Loucy (cell line): ENCODE measurements around the gene CDC20B.

Experiments used
- EZH2phosphoT487 ChIP-seq: fragments of 200-600 bp; IDR thresholded peaks from 2 replicates; pipeline ENCODE4 v1.6.1; 2018; ENCODE audit warnings: antibody characterized with exemption, mild to moderate bottlenecking, moderate library complexity, borderline replicate concordance
- TF ChIP-seq, protein P1 (sequence below): fragments of 200-600 bp; sonication (generic); conservative IDR thresholded peaks from 2 replicates; pipeline ENCODE4 v1.5.1; 2014; ENCODE audit warnings: mild to moderate bottlenecking, antibody characterized with exemption, low read length

DNA sequence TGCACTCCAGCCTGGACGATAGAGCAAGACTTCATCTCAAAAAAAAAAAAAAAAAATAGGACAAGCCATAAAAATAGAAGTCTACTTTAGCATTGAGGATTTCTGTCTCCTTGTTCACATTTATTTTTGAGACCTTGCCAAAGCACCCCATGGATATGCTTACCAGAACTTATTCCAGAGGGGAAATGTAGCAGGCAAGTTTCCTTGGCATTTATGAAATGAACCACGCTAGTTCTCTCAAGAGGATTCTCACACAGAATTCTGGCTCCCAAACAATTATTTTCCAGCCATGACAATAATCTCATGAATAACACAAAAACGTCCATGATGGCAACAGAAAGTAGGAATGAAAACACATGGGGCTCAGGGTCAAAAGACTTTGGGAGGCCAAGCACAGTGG lies 36.5 kb downstream of the CDC20B start:
- TF ChIP-seq, protein P1, sequence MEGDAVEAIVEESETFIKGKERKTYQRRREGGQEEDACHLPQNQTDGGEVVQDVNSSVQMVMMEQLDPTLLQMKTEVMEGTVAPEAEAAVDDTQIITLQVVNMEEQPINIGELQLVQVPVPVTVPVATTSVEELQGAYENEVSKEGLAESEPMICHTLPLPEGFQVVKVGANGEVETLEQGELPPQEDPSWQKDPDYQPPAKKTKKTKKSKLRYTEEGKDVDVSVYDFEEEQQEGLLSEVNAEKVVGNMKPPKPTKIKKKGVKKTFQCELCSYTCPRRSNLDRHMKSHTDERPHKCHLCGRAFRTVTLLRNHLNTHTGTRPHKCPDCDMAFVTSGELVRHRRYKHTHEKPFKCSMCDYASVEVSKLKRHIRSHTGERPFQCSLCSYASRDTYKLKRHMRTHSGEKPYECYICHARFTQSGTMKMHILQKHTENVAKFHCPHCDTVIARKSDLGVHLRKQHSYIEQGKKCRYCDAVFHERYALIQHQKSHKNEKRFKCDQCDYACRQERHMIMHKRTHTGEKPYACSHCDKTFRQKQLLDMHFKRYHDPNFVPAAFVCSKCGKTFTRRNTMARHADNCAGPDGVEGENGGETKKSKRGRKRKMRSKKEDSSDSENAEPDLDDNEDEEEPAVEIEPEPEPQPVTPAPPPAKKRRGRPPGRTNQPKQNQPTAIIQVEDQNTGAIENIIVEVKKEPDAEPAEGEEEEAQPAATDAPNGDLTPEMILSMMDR: no peak
- no peak for TF ChIP-seq EZH2phosphoT487
